WTC11 (cell line): ENCODE data around the gene NAALADL2. TPM values are rescaled to one million over a fixed set of nuclear protein-coding genes. Genes with fewer than 3 reads are reported as not detected.

Source experiments
- ATAC-seq: fragments of 200-7000 bp; cut with Tn5 transposase; 2 replicates; pipeline ENCODE4 v1.10.0; 2021; ENCODE audit warnings: mild to moderate bottlenecking, moderate library complexity
- CTCF ChIA-PET: fragments of 300-600 bp; sonication (Branson Sonifier 250); formaldehyde crosslinking; loops from one replicate; lab custom pipeline; 2021; ENCODE audit warnings: antibody characterized with exemption; lab: Charles Lee
- POLR2A ChIA-PET: fragments of 350-600 bp; sonication (Branson Sonifier 250); formaldehyde crosslinking; loops from one replicate; lab custom pipeline; 2021; ENCODE audit warnings: antibody characterized with exemption; lab: Charles Lee
- DNase-seq: peaks from one replicate; pipeline ENCODE4 v3.0.0; 2021; ENCODE audit warnings: low spot score
- H3K27ac Mint-ChIP-seq: 2 replicates; pipeline ENCODE4 v1.8.0; 2021; ENCODE audit warnings: mixed read lengths
- H3K27me3 Mint-ChIP-seq: 2 replicates; pipeline ENCODE4 v1.8.0; 2021; ENCODE audit warnings: low read depth, mild to moderate bottlenecking, moderate library complexity, mixed read lengths
- H3K36me3 Mint-ChIP-seq: 2 replicates; pipeline ENCODE4 v1.8.0; 2021; ENCODE audit warnings: mixed read lengths
- H3K4me1 Mint-ChIP-seq: 2 replicates; pipeline ENCODE4 v1.8.0; 2022; ENCODE audit warnings: mixed read lengths
- H3K4me3 Mint-ChIP-seq: 2 replicates; pipeline ENCODE4 v1.8.0; 2021; ENCODE audit warnings: mild to moderate bottlenecking, moderate library complexity, mixed read lengths
- H3K9me3 Mint-ChIP-seq: 2 replicates; pipeline ENCODE4 v1.8.0; 2021; ENCODE audit warnings: mixed read lengths
- AR ChIP-seq: fragments of 250-450 bp; sonication (Bioruptor Pico); IDR thresholded peaks from 2 replicates; pipeline ENCODE4 v1.9.0; 2021; ENCODE audit warnings: mild to moderate bottlenecking
- CREM ChIP-seq: sonication (generic); formaldehyde crosslinking; IDR thresholded peaks from 2 replicates; pipeline ENCODE4 v1.8.1; 2022; ENCODE audit warnings: mild to moderate bottlenecking, missing genetic modification reagents, moderate library complexity
- FOXP1 ChIP-seq: sonication (generic); formaldehyde crosslinking; IDR thresholded peaks from 2 replicates; pipeline ENCODE4 v1.8.0; 2022; ENCODE audit warnings: missing genetic modification reagents, mild to moderate bottlenecking, moderate library complexity, borderline replicate concordance
- GTF2I ChIP-seq: fragments of 250-450 bp; sonication (Bioruptor Pico); conservative IDR thresholded peaks from 2 replicates; pipeline ENCODE4 v1.4.0; 2021; ENCODE audit warnings: mild to moderate bottlenecking
- HMGXB4 ChIP-seq: sonication (generic); formaldehyde crosslinking; IDR thresholded peaks from 2 replicates; pipeline ENCODE4 v1.8.1; 2023; ENCODE audit warnings: mild to moderate bottlenecking, moderate library complexity, missing genetic modification reagents
- JAZF1 ChIP-seq: fragments of 250-450 bp; sonication (Bioruptor Pico); IDR thresholded peaks from 2 replicates; pipeline ENCODE4 v1.9.0; 2021; ENCODE audit warnings: moderate library complexity, mild to moderate bottlenecking, inconsistent platforms
- NR2C2 ChIP-seq: sonication (generic); formaldehyde crosslinking; IDR thresholded peaks from 2 replicates; pipeline ENCODE4 v1.8.0; 2022; ENCODE audit warnings: mild to moderate bottlenecking, missing genetic modification reagents
- OVOL2 ChIP-seq: fragments of 250-450 bp; sonication (Bioruptor Pico); IDR thresholded peaks from 2 replicates; pipeline ENCODE4 v1.9.0; 2021; ENCODE audit warnings: mild to moderate bottlenecking, borderline replicate concordance
- PREB ChIP-seq: sonication (generic); formaldehyde crosslinking; IDR thresholded peaks from 2 replicates; pipeline ENCODE4 v1.8.1; 2022; ENCODE audit warnings: mild to moderate bottlenecking, missing genetic modification reagents, moderate library complexity, borderline replicate concordance
- PRRX2 ChIP-seq: fragments of 250-450 bp; sonication (Bioruptor Pico); IDR thresholded peaks from 2 replicates; pipeline ENCODE4 v1.8.0; 2021; ENCODE audit warnings: mild to moderate bottlenecking
- SMAD3 ChIP-seq: sonication (generic); formaldehyde crosslinking; IDR thresholded peaks from 2 replicates; pipeline ENCODE4 v1.8.0; 2022; ENCODE audit warnings: missing genetic modification reagents, mild to moderate bottlenecking, borderline replicate concordance
- STAT6 ChIP-seq: sonication (generic); formaldehyde crosslinking; conservative IDR thresholded peaks from 2 replicates; pipeline ENCODE4 v1.8.1; 2023; ENCODE audit warnings: mild to moderate bottlenecking, low read depth, missing genetic modification reagents, moderate library complexity
- TCF7 ChIP-seq: sonication (generic); formaldehyde crosslinking; IDR thresholded peaks from 2 replicates; pipeline ENCODE4 v1.8.0; 2022; ENCODE audit warnings: mild to moderate bottlenecking, low read depth, missing genetic modification reagents, moderate library complexity
- ZBTB21 ChIP-seq: sonication (generic); formaldehyde crosslinking; IDR thresholded peaks from 2 replicates; pipeline ENCODE4 v1.8.1; 2023; ENCODE audit warnings: mild to moderate bottlenecking, missing genetic modification reagents, borderline replicate concordance
- ZNF232 ChIP-seq: sonication (generic); formaldehyde crosslinking; IDR thresholded peaks from 2 replicates; pipeline ENCODE4 v1.8.0; 2022; ENCODE audit warnings: mild to moderate bottlenecking, missing genetic modification reagents
- ZNF281 ChIP-seq: sonication (generic); formaldehyde crosslinking; IDR thresholded peaks from 2 replicates; pipeline ENCODE4 v1.8.0; 2023; ENCODE audit warnings: mild to moderate bottlenecking, missing genetic modification reagents
- ZNF317 ChIP-seq: sonication (generic); formaldehyde crosslinking; IDR thresholded peaks from 2 replicates; pipeline ENCODE4 v1.8.1; 2023; ENCODE audit warnings: low read depth, mild to moderate bottlenecking, moderate library complexity, missing genetic modification reagents, borderline replicate concordance
- ZNF396 ChIP-seq: fragments of 250-450 bp; sonication (Bioruptor Pico); IDR thresholded peaks from 2 replicates; pipeline ENCODE4 v1.8.0; 2021; ENCODE audit warnings: mild to moderate bottlenecking, moderate library complexity, borderline replicate concordance
- ZNF423 ChIP-seq: fragments of 250-450 bp; sonication (Bioruptor Pico); IDR thresholded peaks from 2 replicates; pipeline ENCODE4 v2.1.2; 2022; ENCODE audit warnings: mild to moderate bottlenecking, moderate library complexity
- total RNA-seq: library from RNA; stranded (reverse); gene quantifications from 3 replicates; pipeline ENCODE4 v1.2.3, GENCODE V29; 2021
- TF ChIP-seq, protein P1 (sequence below): fragments of 250-450 bp; sonication (Bioruptor Pico); conservative IDR thresholded peaks from 2 replicates; pipeline ENCODE4 v1.9.0; 2021; ENCODE audit warnings: mild to moderate bottlenecking

NAALADL2 gene
- total RNA-seq, 1 experiment from 2014 or later, result 1.2 TPM

DNA sequence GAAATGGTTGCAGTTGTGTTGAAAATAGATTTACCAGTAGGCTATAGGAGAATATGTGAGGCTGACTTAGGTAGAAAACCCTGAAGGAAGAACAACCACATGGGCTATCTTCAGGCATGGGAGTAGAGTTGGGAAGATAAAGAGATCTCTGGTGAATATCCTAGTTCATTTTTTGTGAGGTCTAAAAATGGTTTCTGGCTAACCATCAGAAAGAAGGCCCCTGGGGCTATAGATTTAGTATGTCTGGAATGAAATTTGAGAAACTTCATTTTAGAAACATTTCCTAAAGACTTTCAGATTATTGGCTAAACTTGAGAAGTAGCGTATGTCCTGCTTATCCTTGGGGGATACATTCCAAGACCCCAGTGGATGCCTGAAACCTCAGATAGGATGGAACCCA is 148.2 kb downstream of the NAALADL2 start:
- TF ChIP-seq GTF2I (CRISPR knock-in tag) (no peak), FOXP1 (CRISPR knock-in tag) (no peak), PREB (CRISPR knock-in tag) (no peak), NR2C2 (CRISPR knock-in tag) (no peak), ZBTB21 (CRISPR knock-in tag) (no peak), TCF7 (CRISPR knock-in tag) (no peak), CREM (CRISPR knock-in tag) (no peak), AR (CRISPR knock-in tag) (no peak), ZNF396 (CRISPR knock-in tag) (no peak), STAT6 (CRISPR knock-in tag) (no peak), JAZF1 (CRISPR knock-in tag) (no peak), ZNF423 (CRISPR knock-in tag) (no peak), PRRX2 (CRISPR knock-in tag) (no peak), ZNF317 (no peak), ZNF232 (CRISPR knock-in tag) (no peak), OVOL2 (CRISPR knock-in tag) (no peak), HMGXB4 (no peak), ZNF281 (CRISPR knock-in tag) (no peak), SMAD3 (no peak)
- TF ChIP-seq, protein P1, sequence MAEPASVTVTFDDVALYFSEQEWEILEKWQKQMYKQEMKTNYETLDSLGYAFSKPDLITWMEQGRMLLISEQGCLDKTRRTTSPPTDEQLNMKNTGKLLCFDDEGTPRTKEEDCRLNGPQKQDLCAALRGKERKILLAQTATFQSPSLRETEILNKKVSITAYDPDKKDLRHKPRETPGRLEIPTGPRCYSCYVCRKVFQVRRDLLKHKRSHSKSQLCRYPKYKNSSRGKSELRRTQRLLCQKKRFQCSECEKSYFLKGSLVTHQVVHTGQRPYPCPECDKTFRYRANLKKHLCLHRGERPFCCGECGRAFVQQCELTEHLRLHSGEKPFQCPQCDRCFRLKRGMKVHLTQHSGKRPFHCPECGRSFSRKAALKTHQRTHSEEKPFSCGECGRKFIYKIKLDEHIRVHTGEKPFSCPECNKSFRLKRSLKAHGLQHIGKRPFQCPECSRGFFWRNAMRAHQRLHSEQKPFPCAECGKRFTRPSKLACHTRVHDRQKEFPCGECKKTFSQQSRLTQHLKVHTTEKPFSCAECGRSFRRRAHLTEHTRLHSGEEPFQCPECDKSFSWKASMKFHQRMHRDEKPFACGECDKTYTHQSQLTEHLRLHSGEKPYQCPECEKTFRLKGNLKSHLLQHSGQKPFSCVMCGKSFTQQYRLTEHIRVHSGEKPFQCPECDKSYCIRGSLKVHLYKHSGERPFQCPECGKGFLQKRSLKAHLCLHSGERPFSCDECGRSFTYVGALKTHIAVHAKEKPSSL (CRISPR knock-in tag), result no peak
- TF ChIP-seq, all 79 proteins: peak for 0
- no peak for ATAC-seq
- Mint-ChIP-seq H3K4me3 (no peak overlapping the region), H3K4me1 (no peaks in the 10 kb centered on the region), H3K36me3 (no peaks in the 10 kb centered on the region), H3K27ac (0 out of 2 replicates have a peak overlapping the region, but pooled peaks have one; percentile 65), H3K27me3 (no peaks in the 10 kb centered on the region), H3K9me3 (0 out of 2 replicates have a peak, but pooled peaks cover 4% of the 10 kb centered on the region)
- POLR2A ChIA-PET, result no interaction called here
- CTCF ChIA-PET, result no interaction called here
- no peak for DNase-seq
